Right forelimb (tissue), 1 donor: Measurements from ENCODE around the gene DHCR7.
"Not testable (repeated sequence)": the region's sequence is repeated elsewhere in the genome, so short reads cannot be mapped to it uniquely, and the experiment has no call there.

ENCODE experiments used
- DNase-seq: peaks from one replicate; pipeline ENCODE4 v3.0.0-alpha.2; 2018

DHCR7 gene

DNA sequence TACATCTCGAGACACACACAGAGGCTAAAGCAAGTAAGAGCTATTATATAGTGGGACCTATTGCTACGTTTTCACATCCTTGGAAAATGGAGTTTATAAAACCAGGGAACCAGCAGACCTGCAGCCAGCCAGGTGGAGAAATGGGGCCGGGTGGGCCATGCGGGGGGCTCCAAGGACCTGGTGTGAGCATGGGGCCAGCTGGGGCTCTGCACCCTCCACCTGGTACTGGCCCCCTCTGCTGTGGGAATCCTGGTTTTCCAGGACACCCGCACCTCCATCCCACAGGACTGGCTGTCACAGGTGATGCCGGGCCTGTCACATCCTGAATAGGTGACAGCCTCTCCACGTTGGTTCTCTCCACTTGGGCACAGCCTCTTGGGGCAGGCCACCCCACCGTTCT is 11.3 kb downstream of the DHCR7 start:
- DNase-seq, result no peak

DNA sequence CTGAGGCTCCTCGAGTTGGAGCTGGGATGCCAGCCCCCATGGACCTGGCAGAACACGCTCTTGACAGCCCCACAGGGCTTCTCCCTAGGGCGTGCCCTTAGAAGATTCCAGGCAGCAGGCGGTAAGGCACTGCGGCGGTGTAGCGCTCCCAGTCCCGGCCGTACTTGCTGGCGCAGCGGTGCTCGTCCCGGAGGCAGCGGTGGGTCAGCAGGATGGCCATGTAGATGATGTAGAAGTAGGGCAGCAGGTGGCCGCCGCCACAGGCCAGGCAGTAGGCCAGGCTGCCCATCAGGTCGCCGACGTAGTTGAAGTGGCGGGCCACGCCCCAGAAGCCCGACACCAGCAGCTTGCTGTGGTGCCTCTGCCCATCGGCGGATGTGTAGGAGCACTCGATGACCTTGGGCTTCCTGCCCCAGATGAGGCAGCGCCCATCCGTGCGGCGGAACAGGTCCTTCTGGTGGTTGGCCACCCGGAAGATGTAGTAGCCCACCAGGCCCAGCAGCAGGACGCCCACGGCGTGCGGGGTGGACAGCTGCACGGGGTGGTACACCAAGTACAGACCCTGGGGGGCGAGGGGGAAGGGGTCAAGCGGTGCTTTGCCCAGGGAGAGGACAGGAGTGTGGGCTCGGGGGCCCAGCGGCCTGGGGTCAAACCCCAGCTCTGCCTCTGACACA is 12.8 kb downstream of the DHCR7 start:
- DNase-seq, result no peak

DNA sequence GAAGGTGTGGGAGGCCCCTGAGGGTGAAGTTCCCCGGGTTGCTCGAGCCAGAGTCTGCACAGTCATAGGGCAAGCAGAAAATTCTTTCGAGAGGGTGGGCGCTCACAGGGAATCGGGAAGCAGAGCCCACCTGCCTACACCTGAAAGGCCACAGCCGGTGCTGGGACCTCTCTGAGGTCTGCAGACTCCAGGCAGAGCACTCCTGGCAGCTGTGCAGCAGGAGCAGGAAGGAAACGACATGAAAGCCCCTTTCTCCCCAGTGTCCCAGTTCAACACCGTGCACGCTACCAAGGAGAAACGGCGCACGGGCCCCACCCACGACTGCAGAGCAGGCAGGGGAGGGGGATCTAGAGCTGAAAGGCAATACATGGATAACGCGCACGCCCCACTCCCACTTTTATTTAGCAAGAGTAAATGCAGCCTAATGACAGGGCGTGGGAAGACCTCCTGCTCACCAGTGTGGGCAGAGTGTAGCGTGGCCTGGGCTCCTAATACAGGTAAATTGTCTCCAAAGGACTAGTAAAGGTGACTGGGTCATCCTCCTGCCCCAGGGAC is 13.5 kb downstream of the DHCR7 start:
- no peak for DNase-seq

GRCh38 chr11:71433648-71434450 is 14.3 kb downstream of the DHCR7 start:
- no peak for DNase-seq

- DNase-seq, result no peak
Observed at GRCh38 chr11:71432761-71433647, 15.2 kb downstream of the DHCR7 start.

DNA sequence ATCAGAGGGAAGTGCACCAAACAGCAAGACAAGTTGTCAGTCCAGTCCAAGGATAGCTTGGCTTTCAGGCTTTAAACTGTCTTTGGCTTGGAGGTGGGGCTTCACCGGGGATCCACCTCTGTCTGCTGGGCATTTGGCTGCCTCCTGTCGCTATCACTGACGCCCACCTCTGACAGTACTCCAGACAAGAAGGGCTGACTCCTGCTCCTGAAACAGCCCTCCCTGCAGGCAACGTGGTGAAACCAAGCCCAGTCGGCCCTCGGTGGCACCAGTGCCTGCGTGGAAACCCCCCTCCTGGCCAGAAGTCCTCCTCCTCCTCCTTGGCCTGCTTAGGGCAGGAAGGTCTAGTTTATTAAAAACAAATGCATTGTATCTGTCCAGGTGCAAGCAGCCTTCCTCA is 16.9 kb downstream of the DHCR7 start:
- no peak for DNase-seq

- DNase-seq, result no peak
Observed at GRCh38 chr11:71430166-71430565, 18.0 kb downstream of the DHCR7 start.

- DNase-seq, result no peak
Observed at GRCh38 chr11:71429701-71430100, 18.5 kb downstream of the DHCR7 start.

GRCh38 chr11:71428861-71429435 is 19.2 kb downstream of the DHCR7 start:
- DNase-seq, result no peak

DNA sequence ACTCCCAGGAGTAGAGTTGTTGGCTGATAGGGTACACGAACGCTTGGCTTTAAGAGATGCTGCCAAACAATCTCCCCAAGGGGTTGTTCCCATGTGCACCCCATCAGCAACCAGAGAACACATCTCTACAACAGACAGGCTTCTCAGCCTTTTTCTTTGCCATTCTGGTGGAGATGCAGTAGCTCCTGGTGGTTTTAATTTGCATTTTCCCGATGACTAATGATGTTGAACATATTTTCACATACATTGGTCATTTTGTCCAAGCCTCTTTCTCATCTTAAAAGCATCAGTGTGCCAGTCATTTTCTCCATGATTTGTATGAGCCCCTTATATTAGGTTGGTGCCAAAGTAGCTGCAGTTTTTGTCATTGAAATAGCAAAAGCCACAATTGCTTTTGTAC is 21.8 kb downstream of the DHCR7 start:
- DNase-seq, result no peak

DNA sequence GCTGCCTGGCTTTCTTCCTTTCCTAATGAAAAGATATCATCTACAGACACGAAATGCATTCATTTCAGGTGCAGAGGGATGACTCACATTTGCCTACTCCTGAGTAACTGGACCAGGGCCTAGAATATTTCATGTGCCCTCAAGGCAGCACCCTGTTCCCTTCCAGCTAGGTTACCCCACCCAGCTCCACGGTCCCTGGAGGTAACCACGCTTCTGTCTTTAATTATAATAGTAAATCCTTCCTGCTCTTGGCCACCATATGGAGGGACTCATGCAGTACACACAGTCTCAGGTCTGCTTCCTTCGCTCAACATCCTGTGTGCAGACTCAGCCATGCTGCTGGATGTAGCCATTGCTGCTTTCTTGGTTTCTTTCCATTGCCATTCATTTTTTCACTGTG is 22.3 kb downstream of the DHCR7 start:
- no peak for DNase-seq

DNA sequence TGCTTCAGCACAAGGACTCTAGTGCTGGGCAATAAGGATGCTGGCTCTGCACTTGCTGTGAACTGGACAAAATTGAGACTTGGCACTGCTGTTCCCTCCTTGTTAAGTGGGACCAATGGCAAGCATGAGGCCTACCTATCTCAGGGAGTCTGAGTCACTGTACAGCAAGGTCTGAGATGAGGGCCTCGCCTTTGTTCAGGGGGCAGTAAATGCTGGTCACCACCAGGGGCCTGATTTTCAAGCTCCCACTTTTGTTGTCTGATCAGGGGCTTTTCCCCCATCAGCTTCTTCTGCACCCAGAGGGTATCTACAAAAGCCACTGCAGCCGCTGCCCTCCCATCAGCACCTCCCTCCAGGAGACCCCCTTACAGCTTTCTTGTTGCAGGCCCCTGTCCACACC is 22.8 kb downstream of the DHCR7 start:
- DNase-seq, result no peak

DNA sequence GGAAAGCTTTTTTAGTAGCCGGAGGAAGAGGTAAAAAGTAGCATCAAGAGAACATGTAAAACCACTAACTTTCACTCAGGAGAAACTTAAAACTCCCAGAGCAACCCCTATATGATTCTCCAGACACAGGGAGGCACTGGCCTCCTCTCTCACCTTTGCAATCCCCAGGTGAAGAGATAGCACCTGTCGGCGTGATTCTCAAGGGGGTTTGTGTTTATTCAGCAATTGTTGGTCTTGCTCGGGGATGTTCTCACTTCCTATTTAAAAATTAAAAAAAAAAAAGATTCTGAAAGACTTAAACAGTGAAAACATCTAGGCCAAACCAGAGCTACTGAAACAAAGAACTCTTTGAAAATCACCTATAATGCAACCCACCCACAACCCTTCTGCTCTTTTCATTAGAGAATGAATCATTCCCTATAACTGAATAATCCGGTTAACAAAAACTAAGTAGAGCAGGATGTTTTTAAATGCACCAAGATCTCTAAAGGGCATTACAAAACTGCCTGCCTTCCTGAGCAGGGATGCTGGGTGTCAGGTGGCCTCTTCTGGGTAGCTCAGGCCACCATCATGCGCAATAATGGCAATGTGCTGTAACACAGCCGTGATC is 24.9 kb downstream of the DHCR7 start:
- DNase-seq, result no peak

GRCh38 chr11:71422318-71422717 is 25.9 kb downstream of the DHCR7 start:
- DNase-seq, result not testable (repeated sequence)

GRCh38 chr11:71421392-71421950 is 26.7 kb downstream of the DHCR7 start:
- DNase-seq, result no peak

DNA sequence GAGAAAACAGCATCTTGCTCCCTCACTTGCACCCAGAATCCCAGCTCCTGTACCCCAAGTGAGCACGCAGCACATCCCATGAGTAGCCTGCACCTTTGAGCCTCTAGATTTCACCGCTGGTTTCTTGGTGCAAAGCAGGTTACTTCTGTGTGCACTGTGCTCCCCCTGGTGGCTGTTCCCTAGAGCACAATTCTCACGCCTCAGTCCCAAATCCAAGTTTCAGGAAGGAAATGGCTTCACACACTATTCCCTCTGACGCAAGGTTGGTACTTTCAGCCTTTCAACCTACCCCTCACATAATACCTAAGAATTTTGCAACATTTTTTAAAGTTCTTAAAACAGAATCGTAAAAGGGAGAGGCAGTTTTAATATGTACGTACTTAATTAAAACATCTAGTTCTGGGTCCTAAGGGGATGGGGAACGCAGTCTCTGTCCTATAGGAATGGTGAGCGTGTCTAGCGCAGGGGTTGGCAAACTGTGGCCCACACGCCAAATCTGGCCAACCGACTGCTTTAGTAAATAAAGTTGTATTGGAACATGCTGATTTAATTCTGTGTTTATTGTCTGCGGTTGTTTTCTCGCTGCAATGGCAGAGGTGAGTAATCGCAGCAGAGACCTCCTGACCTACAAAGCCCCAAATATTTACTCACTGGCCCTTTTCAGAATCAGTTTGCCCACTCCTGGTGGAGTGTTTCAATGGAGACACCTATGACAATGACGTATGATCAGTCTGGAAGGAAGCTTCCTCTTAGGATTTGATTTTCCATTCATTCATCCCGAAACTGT is 27.5 kb downstream of the DHCR7 start:
- no peak for DNase-seq

- no peak for DNase-seq
Observed at GRCh38 chr11:71418643-71419042, 29.6 kb downstream of the DHCR7 start.

DNA sequence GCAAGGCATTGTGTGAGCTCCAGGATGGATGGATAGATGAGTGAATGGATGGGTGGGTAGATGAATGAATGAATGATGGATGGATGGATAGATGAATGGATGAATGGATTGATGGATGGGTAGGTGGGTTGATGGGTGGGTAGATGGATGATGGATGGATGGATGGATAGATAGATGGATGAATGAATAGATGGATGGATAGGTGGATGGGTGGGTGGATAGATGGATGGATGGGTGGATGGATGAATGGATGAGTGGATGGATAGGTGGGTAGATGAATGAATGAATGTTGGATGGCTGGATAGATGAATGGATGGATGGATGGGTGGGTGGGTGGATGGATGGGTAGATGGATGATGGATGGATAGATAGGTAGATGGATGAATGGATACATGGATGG is 33.5 kb downstream of the DHCR7 start:
- no peak for DNase-seq

DNA sequence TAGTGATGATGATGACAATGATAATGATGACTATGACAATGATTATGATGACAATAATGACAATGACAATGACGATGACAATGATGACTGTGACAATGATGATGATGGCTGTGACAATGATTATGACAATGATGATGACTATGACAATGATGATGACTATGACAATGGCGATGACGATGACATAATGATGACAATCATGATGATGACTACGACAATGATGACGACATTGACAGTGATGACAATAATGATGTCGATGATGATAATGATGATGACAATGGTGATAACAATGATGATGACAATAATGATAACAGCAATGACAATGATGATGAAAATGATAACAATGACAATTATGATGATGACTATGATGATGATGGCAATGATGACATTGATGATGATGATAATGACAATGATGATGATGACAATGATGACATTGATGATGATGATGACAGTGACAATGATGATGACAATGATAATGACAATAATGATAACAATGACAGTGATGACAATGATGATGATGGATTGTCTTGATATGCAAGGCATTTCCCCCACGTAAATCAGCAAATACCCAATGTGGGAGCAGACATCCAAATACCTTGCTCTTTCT is 37.7 kb downstream of the DHCR7 start:
- no peak for DNase-seq

GRCh38 chr11:71408826-71409225 is 39.4 kb downstream of the DHCR7 start:
- DNase-seq, result no peak

GRCh38 chr11:71407356-71407755 is 40.8 kb downstream of the DHCR7 start:
- DNase-seq, result no peak
